ENCODE measurements around the gene MCAM.

GRCh38 chr11:119319136-119319699 lies 2.3 kb upstream of the MCAM start:
- TF ChIP-seq POLR2A (IDR thresholded peaks at IDR 0.05) = no peak
- no peak for TF ChIP-seq CTCF (IDR thresholded peaks at IDR 0.05)
- no peak for TF ChIP-seq EP300 (IDR thresholded peaks at IDR 0.05)

Measured in tibial nerve (tissue), 4 donors.